ENCODE measurements around the gene EPHB3. TPM values are rescaled to one million over a fixed set of nuclear protein-coding genes. Genes with fewer than 3 reads are reported as not detected.
"Not testable (repeated sequence)": the region's sequence is repeated elsewhere in the genome, so short reads cannot be mapped to it uniquely, and the experiment has no call there.

Gene EPHB3
- total RNA-seq, 1 donor from 2014 or later: 44.7 TPM

GRCh38 chr3:184600685-184601377, 39.2 kb downstream of the EPHB3 start:
- ATAC-seq: peak; percentile 86

GRCh38 chr3:184601576-184602371, 40.2 kb downstream of the EPHB3 start:
- ATAC-seq: no peak

GRCh38 chr3:184602372-184603150, 41.0 kb downstream of the EPHB3 start:
- no peak for ATAC-seq

GRCh38 chr3:184603151-184604030, 41.8 kb downstream of the EPHB3 start:
- no peak for ATAC-seq

GRCh38 chr3:184604039-184604601, 42.5 kb downstream of the EPHB3 start:
- peak; percentile 3 for ATAC-seq

GRCh38 chr3:184604615-184605290, 43.2 kb downstream of the EPHB3 start:
- no peak for ATAC-seq

- no peak for ATAC-seq
Observed at GRCh38 chr3:184608209-184608608, 46.6 kb downstream of the EPHB3 start.

GRCh38 chr3:184609476-184610244, 48.1 kb downstream of the EPHB3 start:
- no peak for ATAC-seq

GRCh38 chr3:184610245-184610871, 48.8 kb downstream of the EPHB3 start:
- no peak for ATAC-seq

GRCh38 chr3:184611607-184612281, 50.2 kb downstream of the EPHB3 start:
- ATAC-seq: no peak

- ATAC-seq: no peak
Observed at GRCh38 chr3:184615396-184615795, 53.8 kb downstream of the EPHB3 start.

- no peak for ATAC-seq
Observed at GRCh38 chr3:184616436-184616835, 54.9 kb downstream of the EPHB3 start.

- not testable (repeated sequence) for ATAC-seq
Observed at GRCh38 chr3:184617306-184617705, 55.7 kb downstream of the EPHB3 start.

GRCh38 chr3:184618811-184619210, 57.2 kb downstream of the EPHB3 start:
- no peak for ATAC-seq

GRCh38 chr3:184619369-184619768, 57.8 kb downstream of the EPHB3 start:
- ATAC-seq: no peak

- ATAC-seq: peak; percentile 43
Observed at GRCh38 chr3:184619787-184620430, 58.3 kb downstream of the EPHB3 start.

- peak; percentile 99 for ATAC-seq
Observed at GRCh38 chr3:184620475-184621119, 59.0 kb downstream of the EPHB3 start.

- not testable (repeated sequence) for ATAC-seq
Observed at GRCh38 chr3:184622156-184622555, 60.6 kb downstream of the EPHB3 start.

Measured in esophagus mucosa (tissue), 1 donor.